A549 (cell line): ENCODE data around the gene SLC27A6.

Source experiments
- EP300 ChIP-seq, 2 experiments: fragments of >200 bp; sonication (Bioruptor Twin); formaldehyde crosslinking; IDR thresholded peaks; 2 replicates in 1 of 2; 3 replicates in 1 of 2; pipeline ENCODE4 v1.6.1; 2016 to 2017
- ESRRA ChIP-seq: fragments of 150-350 bp; IDR thresholded peaks from 2 replicates; pipeline ENCODE4 v1.6.1; 2014; ENCODE audit warnings: mild to moderate bottlenecking, low read length, borderline replicate concordance
- HOXB5 ChIP-seq: fragments of 250-450 bp; sonication (Bioruptor Pico); IDR thresholded peaks from 2 replicates; pipeline ENCODE4 v1.5.0; 2020; ENCODE audit warnings: mild to moderate bottlenecking, moderate library complexity
- KDM5A ChIP-seq: fragments of 200-600 bp; sonication (generic); IDR thresholded peaks from 2 replicates; pipeline ENCODE4 v1.6.1; 2016; ENCODE audit warnings: antibody characterized with exemption, mild to moderate bottlenecking
- POLR2A ChIP-seq: IDR thresholded peaks from 2 replicates; pipeline ENCODE4 v1.6.1; 2012; ENCODE audit warnings: mild to moderate bottlenecking, low read length
- TF ChIP-seq, protein P1 (sequence below): IDR thresholded peaks from 2 replicates; pipeline ENCODE4 v1.6.1; 2012
- TF ChIP-seq, protein P2 (sequence below): fragments of >200 bp; sonication (Bioruptor Twin); formaldehyde crosslinking; IDR thresholded peaks from 3 replicates; pipeline ENCODE4 v1.5.1; 2016

DNA sequence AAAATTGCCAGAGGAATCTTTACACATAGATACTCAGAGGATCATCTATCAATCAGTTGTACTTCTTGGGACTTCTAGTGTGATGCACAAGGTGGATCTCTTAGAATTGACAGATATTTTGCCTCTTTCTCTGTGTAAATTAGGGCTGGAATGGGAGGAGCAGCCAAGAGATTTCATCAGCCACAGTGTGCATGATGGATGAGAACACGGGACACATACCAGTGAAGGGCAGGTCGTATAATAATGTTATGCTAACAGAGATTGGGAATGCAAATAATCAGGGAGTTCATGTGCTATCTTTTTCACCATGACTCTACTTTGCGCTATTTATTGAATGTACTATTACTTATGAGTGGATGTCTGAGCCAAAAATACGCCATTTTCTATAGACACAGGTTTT, 86.0 kb downstream of the SLC27A6 start:
- no peak for TF ChIP-seq ESRRA
- no peak for TF ChIP-seq KDM5A
- no peak for TF ChIP-seq HOXB5 (CRISPR knock-in tag)
- TF ChIP-seq, protein P1, sequence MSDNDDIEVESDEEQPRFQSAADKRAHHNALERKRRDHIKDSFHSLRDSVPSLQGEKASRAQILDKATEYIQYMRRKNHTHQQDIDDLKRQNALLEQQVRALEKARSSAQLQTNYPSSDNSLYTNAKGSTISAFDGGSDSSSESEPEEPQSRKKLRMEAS = no peak
- no peak for TF ChIP-seq POLR2A
- TF ChIP-seq EP300 (IDR thresholded peaks at IDR 0.05) = no peak
- TF ChIP-seq, protein P2, sequence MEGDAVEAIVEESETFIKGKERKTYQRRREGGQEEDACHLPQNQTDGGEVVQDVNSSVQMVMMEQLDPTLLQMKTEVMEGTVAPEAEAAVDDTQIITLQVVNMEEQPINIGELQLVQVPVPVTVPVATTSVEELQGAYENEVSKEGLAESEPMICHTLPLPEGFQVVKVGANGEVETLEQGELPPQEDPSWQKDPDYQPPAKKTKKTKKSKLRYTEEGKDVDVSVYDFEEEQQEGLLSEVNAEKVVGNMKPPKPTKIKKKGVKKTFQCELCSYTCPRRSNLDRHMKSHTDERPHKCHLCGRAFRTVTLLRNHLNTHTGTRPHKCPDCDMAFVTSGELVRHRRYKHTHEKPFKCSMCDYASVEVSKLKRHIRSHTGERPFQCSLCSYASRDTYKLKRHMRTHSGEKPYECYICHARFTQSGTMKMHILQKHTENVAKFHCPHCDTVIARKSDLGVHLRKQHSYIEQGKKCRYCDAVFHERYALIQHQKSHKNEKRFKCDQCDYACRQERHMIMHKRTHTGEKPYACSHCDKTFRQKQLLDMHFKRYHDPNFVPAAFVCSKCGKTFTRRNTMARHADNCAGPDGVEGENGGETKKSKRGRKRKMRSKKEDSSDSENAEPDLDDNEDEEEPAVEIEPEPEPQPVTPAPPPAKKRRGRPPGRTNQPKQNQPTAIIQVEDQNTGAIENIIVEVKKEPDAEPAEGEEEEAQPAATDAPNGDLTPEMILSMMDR = no peak
